ENCODE results near the gene TMEM86B.

- TF ChIP-seq MAX (IDR thresholded peaks at IDR 0.05; ENCODE audit: insufficient read depth, insufficient read length) (no peak), CTCF (IDR thresholded peaks at IDR 0.05; ENCODE audit: extremely low read depth in 1 of 2, insufficient read depth in 1 of 2, low read depth in 1 of 2, low read length in 2 of 2) (no peak), EZH2 (IDR thresholded peaks at IDR 0.05; ENCODE audit: borderline replicate concordance, low read depth, low read length, severe bottlenecking) (no peak), POLR2A (IDR thresholded peaks at IDR 0.05; ENCODE audit: low read depth, low read length) (no peak)
These were observed 48.9 kb upstream of the TMEM86B start for GRCh38 chr19:55277494-55277893.
